Measurements from ENCODE around the gene SPDYC.

DNA sequence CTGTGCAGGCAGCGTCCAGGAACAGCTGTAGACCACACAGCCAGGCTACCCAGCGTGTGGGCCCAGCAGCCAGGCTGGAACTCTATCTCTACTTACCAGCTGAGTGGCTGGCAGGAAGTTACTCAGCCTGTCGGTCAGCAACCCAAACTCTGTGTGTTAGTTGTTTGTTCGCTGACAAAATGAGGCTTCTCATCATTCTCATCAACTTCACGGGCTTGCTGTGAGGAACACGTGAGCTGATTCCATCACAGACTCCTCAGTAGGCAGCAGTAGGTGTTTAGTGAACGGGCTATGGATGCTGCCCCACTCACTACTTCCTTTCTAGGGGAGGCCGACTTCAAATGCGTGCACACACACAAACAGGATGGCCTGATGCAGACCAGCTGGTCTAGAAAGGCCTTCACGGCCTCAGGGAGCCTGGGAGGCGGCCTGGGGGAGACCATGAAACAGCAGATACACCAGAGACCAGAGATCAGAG, 830 bp upstream of the SPDYC start:
- TF ChIP-seq, protein P1, sequence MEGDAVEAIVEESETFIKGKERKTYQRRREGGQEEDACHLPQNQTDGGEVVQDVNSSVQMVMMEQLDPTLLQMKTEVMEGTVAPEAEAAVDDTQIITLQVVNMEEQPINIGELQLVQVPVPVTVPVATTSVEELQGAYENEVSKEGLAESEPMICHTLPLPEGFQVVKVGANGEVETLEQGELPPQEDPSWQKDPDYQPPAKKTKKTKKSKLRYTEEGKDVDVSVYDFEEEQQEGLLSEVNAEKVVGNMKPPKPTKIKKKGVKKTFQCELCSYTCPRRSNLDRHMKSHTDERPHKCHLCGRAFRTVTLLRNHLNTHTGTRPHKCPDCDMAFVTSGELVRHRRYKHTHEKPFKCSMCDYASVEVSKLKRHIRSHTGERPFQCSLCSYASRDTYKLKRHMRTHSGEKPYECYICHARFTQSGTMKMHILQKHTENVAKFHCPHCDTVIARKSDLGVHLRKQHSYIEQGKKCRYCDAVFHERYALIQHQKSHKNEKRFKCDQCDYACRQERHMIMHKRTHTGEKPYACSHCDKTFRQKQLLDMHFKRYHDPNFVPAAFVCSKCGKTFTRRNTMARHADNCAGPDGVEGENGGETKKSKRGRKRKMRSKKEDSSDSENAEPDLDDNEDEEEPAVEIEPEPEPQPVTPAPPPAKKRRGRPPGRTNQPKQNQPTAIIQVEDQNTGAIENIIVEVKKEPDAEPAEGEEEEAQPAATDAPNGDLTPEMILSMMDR (IDR thresholded peaks at IDR 0.05; ENCODE audit: low read length): no peak
- TF ChIP-seq EZH2 (IDR thresholded peaks at IDR 0.05; ENCODE audit: borderline replicate concordance, low read length): no peak

Data from OCI-LY1 (cell line).